Endothelial cell of umbilical vein (primary cell): ENCODE results near the gene CCNC. TPM values are rescaled to one million over a fixed set of nuclear protein-coding genes. Genes with fewer than 3 reads are reported as not detected.
A peak's percentile ranks its signal among the peaks of the same experiment; 100 is the strongest.

ENCODE experiments used
- BruUV-seq: library from RNA; stranded (reverse); fragments of 400-500 nt; replicated peaks from 2 replicates; lab custom pipeline; 2021; lab: Mats Ljungman, UMichigan
- CTCF ChIA-PET: fragments of 300-600, 350-600 bp; sonication (Branson Sonifier 250); formaldehyde crosslinking; loops from one replicate; lab custom pipeline; 2021; ENCODE audit warnings: antibody characterized with exemption, inconsistent platforms; lab: Charles Lee
- POLR2A ChIA-PET: fragments of 300-600, 350-600 bp; sonication (Branson Sonifier 250); formaldehyde crosslinking; loops from one replicate; lab custom pipeline; 2021; ENCODE audit warnings: antibody characterized with exemption, inconsistent platforms; lab: Charles Lee
- DNase-seq: peaks from one replicate; pipeline ENCODE4 v3.0.0-alpha.2; 2011; ENCODE audit warnings: low read depth, low spot score
- FAIRE-seq: peaks from 2 replicates; lab custom pipeline; 2011; peaks lifted over from hg19 to GRCh38; lab: Jason Lieb, UNC
- H2AFZ ChIP-seq: 2 replicates; pipeline ENCODE4 v1.6.0; 2012; ENCODE audit warnings: low read depth, low read length, control low read depth, inconsistent platforms
- H3K27ac ChIP-seq: 2 replicates; pipeline ENCODE4 v1.5.1; 2011; ENCODE audit warnings: low read depth, mild to moderate bottlenecking, control low read depth, low read length, moderate library complexity; ENCODE audit not compliant: insufficient read depth
- H3K27me3 ChIP-seq, 2 experiments: 2 replicates each; pipeline versions ENCODE4 v1.6.0 to v1.6.1; 2011; ENCODE audit warnings: low read length in 2 of 2, mixed read lengths in 1 of 2; ENCODE audit not compliant: control insufficient read depth in 2 of 2, insufficient read depth in 2 of 2
- H3K36me3 ChIP-seq, 2 experiments: 2 replicates in 1 of 2; 3 replicates in 1 of 2; pipeline ENCODE4 v1.5.1; 2011; ENCODE audit warnings: low read length in 2 of 2, mild to moderate bottlenecking in 1 of 2, moderate library complexity in 1 of 2; ENCODE audit not compliant: control insufficient read depth in 2 of 2, insufficient read depth in 2 of 2; ENCODE audit errors: extremely low read depth in 1 of 2
- H3K4me1 ChIP-seq: 3 replicates; pipeline ENCODE4 v1.5.1; 2011; ENCODE audit warnings: mild to moderate bottlenecking, low read length; ENCODE audit not compliant: control insufficient read depth, insufficient read depth; ENCODE audit errors: extremely low read depth
- H3K4me2 ChIP-seq: 2 replicates; pipeline ENCODE4 v1.6.1; 2011; ENCODE audit warnings: low read length, control low read depth, mixed read lengths; ENCODE audit not compliant: insufficient read depth
- H3K4me3 ChIP-seq, 3 experiments: fragments of 200-600 bp in 1 of 3; sonication (generic), shearing (Covaris generic) in 1 of 3; replicated peaks in 1 of 3; 2 replicates each; pipeline ENCODE4 v1.5.1; 2011 to 2016; ENCODE audit warnings: control low read depth in 3 of 3, low read length in 3 of 3, mild to moderate bottlenecking in 2 of 3, inconsistent platforms in 1 of 3, low read depth in 1 of 3, moderate library complexity in 1 of 3; ENCODE audit not compliant: insufficient read depth in 1 of 3
- H3K79me2 ChIP-seq: 2 replicates; pipeline ENCODE4 v1.6.0; 2012; ENCODE audit warnings: low read length, inconsistent platforms; ENCODE audit not compliant: control insufficient read depth, insufficient read depth
- H3K9ac ChIP-seq: replicated peaks from 2 replicates; pipeline ENCODE3; 2011; ENCODE audit warnings: low read length, control low read depth; ENCODE audit not compliant: insufficient read depth; ENCODE audit errors: extremely low read depth
- H3K9me1 ChIP-seq: replicated peaks from 3 replicates; pipeline ENCODE4 v1.6.0; 2011; ENCODE audit warnings: mild to moderate bottlenecking, low read length; ENCODE audit not compliant: control insufficient read depth, insufficient read depth; ENCODE audit errors: extremely low read depth
- H3K9me3 ChIP-seq: replicated peaks from 2 replicates; pipeline ENCODE4 v1.5.1; 2012; ENCODE audit warnings: low read length, inconsistent platforms; ENCODE audit not compliant: control insufficient read depth, insufficient read depth
- H4K20me1 ChIP-seq: replicated peaks from 2 replicates; pipeline ENCODE3; 2011; ENCODE audit warnings: mild to moderate bottlenecking, low read length; ENCODE audit not compliant: control insufficient read depth, insufficient read depth; ENCODE audit errors: extremely low read depth
- EZH2 ChIP-seq: IDR thresholded peaks from 2 replicates; pipeline ENCODE4 v1.6.1; 2012; ENCODE audit warnings: borderline replicate concordance, low read depth, mild to moderate bottlenecking, moderate library complexity, low read length, inconsistent platforms; ENCODE audit not compliant: severe bottlenecking
- MAX ChIP-seq: IDR thresholded peaks from 2 replicates; pipeline ENCODE4 v1.6.1; 2011; ENCODE audit not compliant: insufficient read depth, insufficient read length
- POLR2AphosphoS5 ChIP-seq: IDR thresholded peaks from 2 replicates; pipeline ENCODE4 v1.6.1; 2012; ENCODE audit warnings: low read depth, mild to moderate bottlenecking, control low read depth, low read length, moderate library complexity; ENCODE audit not compliant: insufficient read depth
- dilution Hi-C: fragments of 300-500 bp; cut with MboI; formaldehyde crosslinking; loops from one replicate; pipeline ENCODE4 v1.15.0; 2019; ENCODE audit warnings: low sequenced_read_pairs; ENCODE audit not compliant: extremely low pct_ligation_motif_present
- intact Hi-C: fragments of 100-400 bp; cut with micrococcal nuclease; formaldehyde crosslinking; loops from one replicate; pipeline ENCODE4 v1.10.0; 2022
- polyA plus RNA-seq, 4 experiments: library from polyadenylated mRNA; depleted of rRNA in 3 of 4; stranded (reverse) in 3 of 4; unstranded in 1 of 4; fragments of >200 nt; gene quantifications; 2 replicates each; pipeline versions ENCODE4 v1.2.1 to v1.2.3, GENCODE V29; 2011 to 2012; ENCODE audit warnings: missing spikeins in 1 of 4
- total RNA-seq: library from RNA; stranded (reverse); gene quantifications from 2 replicates; pipeline ENCODE4 v1.2.3, GENCODE V29; 2021

CCNC gene
- total and polyA plus RNA-seq, 2 donors (not counting 3 experiments of a cell fraction or from before 2014, with no cell fraction given): 18.2 to 53.5 TPM

GRCh38 chr6:99612551-99613408 is 44.3 kb upstream of the CCNC start:
- intact Hi-C loops: loop anchor here (2.0 kb wide), 1 partner anchor 92 kb away; no protein-coding TSS in a partner anchor
- Histone ChIP-seq H3K9me3 (no peaks in the 10 kb centered on the region), H3K79me2 (no peaks in the 10 kb centered on the region), H3K9me1 (no peaks in the 10 kb centered on the region), H3K4me1 (peaks cover 6% of the 10 kb centered on the region), H3K27ac (no peak overlapping the region), H3K4me3 (peak overlapping the region in 1 of 3 experiments; percentile 23), H3K36me3 (no peaks in the 10 kb centered on the region), H3K27me3 (peaks cover 72 to 98% of the 10 kb centered on the region in 2 experiments), H3K4me2 (peak overlapping the region; percentile 33), H3K9ac (no peak overlapping the region), H4K20me1 (no peaks in the 10 kb centered on the region), H2AFZ (peak overlapping the region; percentile 78)
- TF ChIP-seq MAX (no peak), EZH2 (peak; percentile 52)
- DNase-seq (no peak), FAIRE-seq (no peak)
- POLR2A ChIA-PET: no interaction called here
- dilution Hi-C loops: no loop called here
- no TSS peak for BruUV-seq
- CTCF ChIA-PET: interaction anchor here (0.8 to 1.7 kb wide), 5 partner anchors 8 to 145 kb away, joined by 3 to 7 read pairs (median 3); no protein-coding TSS in a partner anchor

- no peak overlapping the region for H3K9ac ChIP-seq
- dilution Hi-C loops: no loop called here
- FAIRE-seq: no peak
- no peak overlapping the region for H2AFZ ChIP-seq
- ChIA-PET POLR2A (no interaction called here), CTCF (interaction anchor here (1.5 kb wide), 1 partner anchor 10 kb away, joined by 4 read pairs; no protein-coding TSS in a partner anchor)
- DNase-seq: no peak
- H3K27ac ChIP-seq: no peak overlapping the region
- no peak overlapping the region for H3K4me2 ChIP-seq
- TF ChIP-seq EZH2 (peak; percentile 70), POLR2AphosphoS5 (no peak), MAX (no peak)
- H3K9me1 ChIP-seq: no peaks in the 10 kb centered on the region
- no peaks in the 10 kb centered on the region for H4K20me1 ChIP-seq
- intact Hi-C loops: no loop called here
- H3K36me3 ChIP-seq: no peaks in the 10 kb centered on the region
- no peaks in the 10 kb centered on the region for H3K79me2 ChIP-seq
- BruUV-seq: no TSS peak
- H3K27me3 ChIP-seq: peaks cover 79 to 98% of the 10 kb centered on the region in 2 experiments
- H3K9me3 ChIP-seq: no peaks in the 10 kb centered on the region
- H3K4me1 ChIP-seq: peaks cover 6% of the 10 kb centered on the region
- H3K4me3 ChIP-seq: no peak overlapping the region
Measured at GRCh38 chr6:99611148-99611547, 42.7 kb upstream of the CCNC start.
